Measurements from ENCODE around the gene TMEM131L.

The TMEM131L gene

GRCh38 chr4:153622778-153623240 lies 156.6 kb downstream of the TMEM131L start:
- Mint-ChIP-seq H3K9me3 (ENCODE audit: low read depth) (no peaks in the 10 kb centered on the region), H3K4me3 (no peak overlapping the region), H3K27ac (peak overlapping the region; percentile 84), H3K36me3 (peaks cover 11% of the 10 kb centered on the region), H3K27me3 (no peaks in the 10 kb centered on the region), H3K4me1 (ENCODE audit: low read depth) (peaks cover 9% of the 10 kb centered on the region)

GRCh38 chr4:153623491-153623890 lies 157.3 kb downstream of the TMEM131L start:
- Mint-ChIP-seq H3K4me1 (ENCODE audit: low read depth) (peaks cover 6% of the 10 kb centered on the region), H3K27ac (peak overlapping the region; percentile 84), H3K9me3 (ENCODE audit: low read depth) (no peaks in the 10 kb centered on the region), H3K36me3 (peaks cover 14% of the 10 kb centered on the region), H3K4me3 (no peak overlapping the region), H3K27me3 (no peaks in the 10 kb centered on the region)

GRCh38 chr4:153628796-153629315 lies 162.7 kb downstream of the TMEM131L start:
- Mint-ChIP-seq H3K4me1 (ENCODE audit: low read depth) (no peaks in the 10 kb centered on the region), H3K36me3 (peaks cover 6% of the 10 kb centered on the region), H3K9me3 (ENCODE audit: low read depth) (no peaks in the 10 kb centered on the region), H3K4me3 (no peak overlapping the region), H3K27ac (peak overlapping the region; percentile 18), H3K27me3 (no peaks in the 10 kb centered on the region)

- Mint-ChIP-seq H3K27ac (peak overlapping the region; percentile 66), H3K4me1 (ENCODE audit: low read depth) (no peaks in the 10 kb centered on the region), H3K4me3 (no peak overlapping the region), H3K9me3 (ENCODE audit: low read depth) (no peaks in the 10 kb centered on the region), H3K36me3 (peaks cover 6% of the 10 kb centered on the region), H3K27me3 (no peaks in the 10 kb centered on the region)
Measured at GRCh38 chr4:153629776-153630175, 163.6 kb downstream of the TMEM131L start.

- H3K36me3 Mint-ChIP-seq = peaks cover 8% of the 10 kb centered on the region
- H3K27me3 Mint-ChIP-seq = no peaks in the 10 kb centered on the region
- no peak overlapping the region for H3K4me3 Mint-ChIP-seq
- no peak overlapping the region for H3K27ac Mint-ChIP-seq
- no peaks in the 10 kb centered on the region for H3K9me3 Mint-ChIP-seq (ENCODE audit: low read depth)
- no peaks in the 10 kb centered on the region for H3K4me1 Mint-ChIP-seq (ENCODE audit: low read depth)
Measured at GRCh38 chr4:153634738-153635353, 168.7 kb downstream of the TMEM131L start.

- Mint-ChIP-seq H3K4me3 (no peak overlapping the region), H3K4me1 (ENCODE audit: low read depth) (no peaks in the 10 kb centered on the region), H3K27me3 (no peaks in the 10 kb centered on the region), H3K9me3 (ENCODE audit: low read depth) (no peaks in the 10 kb centered on the region), H3K27ac (no peak overlapping the region), H3K36me3 (peaks cover 8% of the 10 kb centered on the region)
Measured at GRCh38 chr4:153635846-153636245, 169.7 kb downstream of the TMEM131L start.

GRCh38 chr4:153637201-153637600 lies 171.0 kb downstream of the TMEM131L start:
- no peaks in the 10 kb centered on the region for H3K9me3 Mint-ChIP-seq (ENCODE audit: low read depth)
- H3K27me3 Mint-ChIP-seq = no peaks in the 10 kb centered on the region
- H3K36me3 Mint-ChIP-seq = peaks cover 8% of the 10 kb centered on the region
- peaks cover 6% of the 10 kb centered on the region for H3K4me1 Mint-ChIP-seq (ENCODE audit: low read depth)
- H3K27ac Mint-ChIP-seq = no peak overlapping the region
- no peak overlapping the region for H3K4me3 Mint-ChIP-seq

- Mint-ChIP-seq H3K27ac (no peak overlapping the region), H3K27me3 (no peaks in the 10 kb centered on the region), H3K4me3 (no peak overlapping the region), H3K36me3 (peaks cover 8% of the 10 kb centered on the region), H3K4me1 (ENCODE audit: low read depth) (peaks cover 6% of the 10 kb centered on the region), H3K9me3 (ENCODE audit: low read depth) (no peaks in the 10 kb centered on the region)
Measured at GRCh38 chr4:153638011-153638410, 171.9 kb downstream of the TMEM131L start.

- peaks cover 8% of the 10 kb centered on the region for H3K36me3 Mint-ChIP-seq
- no peak overlapping the region for H3K27ac Mint-ChIP-seq
- no peaks in the 10 kb centered on the region for H3K9me3 Mint-ChIP-seq (ENCODE audit: low read depth)
- no peak overlapping the region for H3K4me3 Mint-ChIP-seq
- H3K4me1 Mint-ChIP-seq (ENCODE audit: low read depth) = peaks cover 11% of the 10 kb centered on the region
- H3K27me3 Mint-ChIP-seq = no peaks in the 10 kb centered on the region
Measured at GRCh38 chr4:153638999-153639398, 172.8 kb downstream of the TMEM131L start.

- Mint-ChIP-seq H3K27me3 (no peaks in the 10 kb centered on the region), H3K4me3 (no peak overlapping the region), H3K27ac (no peak overlapping the region), H3K9me3 (ENCODE audit: low read depth) (no peaks in the 10 kb centered on the region), H3K36me3 (peaks cover 7% of the 10 kb centered on the region), H3K4me1 (ENCODE audit: low read depth) (peaks cover 11% of the 10 kb centered on the region)
Measured at GRCh38 chr4:153639833-153640802, 174.0 kb downstream of the TMEM131L start.

GRCh38 chr4:153641532-153641931 lies 175.4 kb downstream of the TMEM131L start:
- Mint-ChIP-seq H3K27ac (no peak overlapping the region), H3K27me3 (no peaks in the 10 kb centered on the region), H3K36me3 (peaks cover 3% of the 10 kb centered on the region), H3K4me1 (ENCODE audit: low read depth) (peaks cover 11% of the 10 kb centered on the region), H3K4me3 (no peak overlapping the region), H3K9me3 (ENCODE audit: low read depth) (no peaks in the 10 kb centered on the region)

GRCh38 chr4:153643406-153644383 lies 177.5 kb downstream of the TMEM131L start:
- no peaks in the 10 kb centered on the region for H3K9me3 Mint-ChIP-seq (ENCODE audit: low read depth)
- peaks cover 11% of the 10 kb centered on the region for H3K4me1 Mint-ChIP-seq (ENCODE audit: low read depth)
- no peak overlapping the region for H3K27ac Mint-ChIP-seq
- H3K4me3 Mint-ChIP-seq = no peak overlapping the region
- H3K36me3 Mint-ChIP-seq = no peaks in the 10 kb centered on the region
- H3K27me3 Mint-ChIP-seq = no peaks in the 10 kb centered on the region

GRCh38 chr4:153645183-153645582 lies 179.0 kb downstream of the TMEM131L start:
- H3K27ac Mint-ChIP-seq = no peak overlapping the region
- no peak overlapping the region for H3K4me3 Mint-ChIP-seq
- H3K9me3 Mint-ChIP-seq (ENCODE audit: low read depth) = no peaks in the 10 kb centered on the region
- H3K4me1 Mint-ChIP-seq (ENCODE audit: low read depth) = peaks cover 11% of the 10 kb centered on the region
- no peaks in the 10 kb centered on the region for H3K27me3 Mint-ChIP-seq
- H3K36me3 Mint-ChIP-seq = no peaks in the 10 kb centered on the region

GRCh38 chr4:153646261-153646660 lies 180.1 kb downstream of the TMEM131L start:
- no peaks in the 10 kb centered on the region for H3K27me3 Mint-ChIP-seq
- no peaks in the 10 kb centered on the region for H3K36me3 Mint-ChIP-seq
- H3K4me1 Mint-ChIP-seq (ENCODE audit: low read depth) = peaks cover 14% of the 10 kb centered on the region

More at GRCh38 chr4:153646261-153646660, 180.1 kb downstream of the TMEM131L start:
- no peak overlapping the region for H3K27ac Mint-ChIP-seq
- no peak overlapping the region for H3K4me3 Mint-ChIP-seq
- H3K9me3 Mint-ChIP-seq (ENCODE audit: low read depth) = no peaks in the 10 kb centered on the region

All from activated naive CD8-positive, alpha-beta T cell (primary cell).